MCF 10A (cell line): ENCODE results near the gene RABGAP1L. TPM values are rescaled to one million over a fixed set of nuclear protein-coding genes. Genes with fewer than 3 reads are reported as not detected.

Experiments used
- BruUV-seq: library from RNA; stranded (reverse); fragments of 400-500 nt; replicated peaks from 2 replicates; lab custom pipeline; 2021; lab: Mats Ljungman, UMichigan
- CTCF ChIA-PET: fragments of 300-600 bp; sonication (Branson Sonifier 250); formaldehyde crosslinking; extraction: SDS; loops from one replicate; lab custom pipeline; 2021; ENCODE audit warnings: antibody characterized with exemption, inconsistent platforms; lab: Yijun Ruan, JAX
- POLR2A ChIA-PET: fragments of 300-600, 350-650 bp; sonication (Branson Sonifier 250); formaldehyde crosslinking; extraction: SDS; loops from one replicate; lab custom pipeline; 2020; ENCODE audit warnings: antibody characterized with exemption, inconsistent platforms; lab: Yijun Ruan, JAX
- DNase-seq: peaks from one replicate; pipeline ENCODE4 v3.0.0-alpha.2; 2018; ENCODE audit not compliant: unreplicated experiment
- H3K27ac Mint-ChIP-seq: one replicate; pipeline ENCODE4 v1.8.0; 2022; ENCODE audit warnings: mild to moderate bottlenecking, low read depth, mixed read lengths; ENCODE audit not compliant: unreplicated experiment
- H3K27me3 Mint-ChIP-seq: one replicate; pipeline ENCODE4 v1.8.0; 2022; ENCODE audit warnings: mixed read lengths; ENCODE audit not compliant: insufficient read depth, unreplicated experiment
- H3K36me3 Mint-ChIP-seq: one replicate; pipeline ENCODE4 v1.8.0; 2022; ENCODE audit warnings: mild to moderate bottlenecking, moderate library complexity, mixed read lengths; ENCODE audit not compliant: insufficient read depth, unreplicated experiment
- H3K4me1 Mint-ChIP-seq: one replicate; pipeline ENCODE4 v1.8.0; 2022; ENCODE audit warnings: mixed read lengths; ENCODE audit not compliant: insufficient read depth, unreplicated experiment
- H3K4me3 Mint-ChIP-seq: one replicate; pipeline ENCODE4 v1.8.0; 2022; ENCODE audit warnings: mild to moderate bottlenecking, moderate library complexity, mixed read lengths; ENCODE audit not compliant: unreplicated experiment
- H3K9me3 Mint-ChIP-seq: one replicate; pipeline ENCODE4 v1.8.0; 2022; ENCODE audit warnings: mixed read lengths; ENCODE audit not compliant: unreplicated experiment
- intact Hi-C: fragments of 100-400 bp; cut with micrococcal nuclease; formaldehyde crosslinking; loops from 2 replicates; pipeline ENCODE4 v1.14.1; 2022
- total RNA-seq: library from RNA; stranded (reverse); gene quantifications from 2 replicates; pipeline ENCODE4 v1.2.3, GENCODE V29; 2022
- TF ChIP-seq, protein P1 (sequence below): fragments of 200-600 bp; IDR thresholded peaks from one replicate; pipeline ENCODE4 v1.8.0; 2022; ENCODE audit warnings: antibody characterized with exemption, mild to moderate bottlenecking; ENCODE audit not compliant: unreplicated experiment

Gene RABGAP1L
- total RNA-seq, 1 experiment from 2014 or later = 18.2 TPM

GRCh38 chr1:174761901-174762585 lies 602.7 kb downstream of the RABGAP1L start:
- ChIA-PET CTCF (interaction anchor here (0.6 to 2.8 kb wide), 3 partner anchors 15 to 649 kb away, joined by 3 to 19 read pairs (median 4); no protein-coding TSS in a partner anchor), POLR2A (interaction anchor here (0.6 kb wide), 1 partner anchor 169 kb away, joined by 3 read pairs; no protein-coding TSS in a partner anchor)
- H3K9me3 Mint-ChIP-seq = no peaks in the 10 kb centered on the region
- TF ChIP-seq, protein P1, sequence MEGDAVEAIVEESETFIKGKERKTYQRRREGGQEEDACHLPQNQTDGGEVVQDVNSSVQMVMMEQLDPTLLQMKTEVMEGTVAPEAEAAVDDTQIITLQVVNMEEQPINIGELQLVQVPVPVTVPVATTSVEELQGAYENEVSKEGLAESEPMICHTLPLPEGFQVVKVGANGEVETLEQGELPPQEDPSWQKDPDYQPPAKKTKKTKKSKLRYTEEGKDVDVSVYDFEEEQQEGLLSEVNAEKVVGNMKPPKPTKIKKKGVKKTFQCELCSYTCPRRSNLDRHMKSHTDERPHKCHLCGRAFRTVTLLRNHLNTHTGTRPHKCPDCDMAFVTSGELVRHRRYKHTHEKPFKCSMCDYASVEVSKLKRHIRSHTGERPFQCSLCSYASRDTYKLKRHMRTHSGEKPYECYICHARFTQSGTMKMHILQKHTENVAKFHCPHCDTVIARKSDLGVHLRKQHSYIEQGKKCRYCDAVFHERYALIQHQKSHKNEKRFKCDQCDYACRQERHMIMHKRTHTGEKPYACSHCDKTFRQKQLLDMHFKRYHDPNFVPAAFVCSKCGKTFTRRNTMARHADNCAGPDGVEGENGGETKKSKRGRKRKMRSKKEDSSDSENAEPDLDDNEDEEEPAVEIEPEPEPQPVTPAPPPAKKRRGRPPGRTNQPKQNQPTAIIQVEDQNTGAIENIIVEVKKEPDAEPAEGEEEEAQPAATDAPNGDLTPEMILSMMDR = no peak
- DNase-seq = no peak
- H3K27me3 Mint-ChIP-seq = no peaks in the 10 kb centered on the region
- intact Hi-C loops = no loop called here
- no TSS peak for BruUV-seq
- no peaks in the 10 kb centered on the region for H3K36me3 Mint-ChIP-seq
- H3K27ac Mint-ChIP-seq = no peak overlapping the region
- H3K4me1 Mint-ChIP-seq = no peaks in the 10 kb centered on the region
- no peak overlapping the region for H3K4me3 Mint-ChIP-seq

DNA sequence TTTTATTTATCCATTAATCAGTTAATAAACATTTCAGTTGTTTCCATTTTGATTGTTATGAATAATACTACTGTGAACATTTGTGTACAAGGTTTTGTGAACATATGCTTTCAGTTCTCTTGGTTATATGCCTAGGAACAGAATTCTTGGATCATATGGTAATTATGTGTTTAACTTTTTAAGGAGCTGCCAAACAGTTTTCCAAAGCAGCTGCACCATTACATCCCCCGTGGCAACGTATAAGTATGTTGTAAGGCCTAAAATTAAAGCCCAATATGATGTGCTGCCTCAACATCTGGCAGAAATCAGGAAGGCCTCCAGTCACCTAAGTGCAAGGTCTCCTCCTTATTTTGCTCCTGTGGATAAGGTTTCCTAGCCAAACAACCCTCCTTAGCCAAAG lies 604.9 kb downstream of the RABGAP1L start:
- no peaks in the 10 kb centered on the region for H3K27me3 Mint-ChIP-seq

DNA sequence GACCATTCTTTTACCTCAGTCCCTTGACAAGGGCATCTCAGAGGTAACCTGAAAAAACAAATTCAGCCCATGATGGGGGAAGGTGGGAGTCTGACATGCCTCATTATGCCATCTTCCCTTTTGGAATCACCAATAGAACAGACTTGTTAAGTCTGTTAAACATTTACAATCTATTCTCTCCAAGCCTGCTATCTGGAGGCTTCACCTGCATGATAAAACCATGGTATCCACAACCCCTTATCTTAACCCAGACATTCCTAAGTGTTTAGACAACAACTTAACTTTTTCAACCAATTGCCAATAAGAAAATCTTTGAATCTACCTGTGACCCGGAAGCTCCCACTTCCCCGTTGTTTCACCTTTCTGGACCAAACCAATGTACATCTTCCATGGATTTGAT lies 607.4 kb downstream of the RABGAP1L start:
- ChIA-PET POLR2A (interaction anchor here (0.7 to 4.3 kb wide), 2 partner anchors 230 to 233 kb away, joined by 5 to 20 read pairs; partner anchors contain the start of gene CACYBP), CTCF (interaction anchor here (0.6 to 3.6 kb wide), 6 partner anchors 32 to 504 kb away, joined by 3 to 27 read pairs (median 6); partner anchors contain the start of gene CACYBP)
- DNase-seq = no peak
- no peak overlapping the region for H3K4me3 Mint-ChIP-seq
- intact Hi-C loops = no loop called here
- no peaks in the 10 kb centered on the region for H3K4me1 Mint-ChIP-seq
- no peaks in the 10 kb centered on the region for H3K9me3 Mint-ChIP-seq
- no peak overlapping the region for H3K27ac Mint-ChIP-seq
- H3K36me3 Mint-ChIP-seq = no peaks in the 10 kb centered on the region
- no TSS peak for BruUV-seq
- TF ChIP-seq, protein P1 = no peak
- H3K27me3 Mint-ChIP-seq = no peaks in the 10 kb centered on the region

More for the DNA sequence above, 604.9 kb downstream of the RABGAP1L start:
- Mint-ChIP-seq H3K9me3 (no peaks in the 10 kb centered on the region), H3K36me3 (no peaks in the 10 kb centered on the region), H3K4me1 (no peaks in the 10 kb centered on the region), H3K4me3 (no peak overlapping the region), H3K27ac (no peak overlapping the region)
- BruUV-seq = no TSS peak
- TF ChIP-seq, protein P1 = no peak
- ChIA-PET CTCF (interaction anchor here (0.6 to 2.8 kb wide), 5 partner anchors 18 to 501 kb away, joined by 3 to 19 read pairs (median 5); no protein-coding TSS in a partner anchor), POLR2A (interaction anchor here (4.3 kb wide), 1 partner anchor 235 kb away, joined by 20 read pairs; the partner anchor contains the start of gene CACYBP)
- DNase-seq = no peak
- intact Hi-C loops = no loop called here

GRCh38 chr1:174768516-174768915 lies 609.2 kb downstream of the RABGAP1L start:
- H3K27ac Mint-ChIP-seq = no peak overlapping the region
- ChIA-PET CTCF (interaction anchor here (1.5 to 3.6 kb wide), 4 partner anchors 214 to 506 kb away, joined by 7 to 27 read pairs (median 16); partner anchors contain the start of gene CACYBP), POLR2A (no interaction called here)
- H3K4me3 Mint-ChIP-seq = no peak overlapping the region
- no peak for DNase-seq
- H3K4me1 Mint-ChIP-seq = no peaks in the 10 kb centered on the region
- no peaks in the 10 kb centered on the region for H3K36me3 Mint-ChIP-seq
- H3K27me3 Mint-ChIP-seq = no peaks in the 10 kb centered on the region
- no TSS peak for BruUV-seq
- H3K9me3 Mint-ChIP-seq = no peaks in the 10 kb centered on the region
- intact Hi-C loops = no loop called here
- TF ChIP-seq, protein P1 = no peak
